GM10248 (cell line): ENCODE measurements around the gene UVRAG.

Experiments used
- CTCF ChIA-PET: fragments of 300-600 bp; sonication (Branson Sonifier 250); formaldehyde crosslinking; extraction: SDS; loops from one replicate; lab custom pipeline; 2021; ENCODE audit warnings: antibody characterized with exemption; lab: Yijun Ruan, JAX
- POLR2A ChIA-PET: fragments of 350-650 bp; sonication (Branson Sonifier 250); formaldehyde crosslinking; extraction: SDS; loops from one replicate; lab custom pipeline; 2020; ENCODE audit warnings: antibody characterized with exemption; lab: Yijun Ruan, JAX
- DNase-seq: peaks from one replicate; pipeline ENCODE4 v3.0.0; 2012; ENCODE audit errors: extremely low spot score
- TF ChIP-seq, protein P1 (sequence below): IDR thresholded peaks from 2 replicates; pipeline ENCODE4 v1.5.1; 2012; ENCODE audit warnings: mild to moderate bottlenecking, low read depth; ENCODE audit errors: extremely low read depth, missing control alignments, control extremely low read depth

UVRAG gene

DNA sequence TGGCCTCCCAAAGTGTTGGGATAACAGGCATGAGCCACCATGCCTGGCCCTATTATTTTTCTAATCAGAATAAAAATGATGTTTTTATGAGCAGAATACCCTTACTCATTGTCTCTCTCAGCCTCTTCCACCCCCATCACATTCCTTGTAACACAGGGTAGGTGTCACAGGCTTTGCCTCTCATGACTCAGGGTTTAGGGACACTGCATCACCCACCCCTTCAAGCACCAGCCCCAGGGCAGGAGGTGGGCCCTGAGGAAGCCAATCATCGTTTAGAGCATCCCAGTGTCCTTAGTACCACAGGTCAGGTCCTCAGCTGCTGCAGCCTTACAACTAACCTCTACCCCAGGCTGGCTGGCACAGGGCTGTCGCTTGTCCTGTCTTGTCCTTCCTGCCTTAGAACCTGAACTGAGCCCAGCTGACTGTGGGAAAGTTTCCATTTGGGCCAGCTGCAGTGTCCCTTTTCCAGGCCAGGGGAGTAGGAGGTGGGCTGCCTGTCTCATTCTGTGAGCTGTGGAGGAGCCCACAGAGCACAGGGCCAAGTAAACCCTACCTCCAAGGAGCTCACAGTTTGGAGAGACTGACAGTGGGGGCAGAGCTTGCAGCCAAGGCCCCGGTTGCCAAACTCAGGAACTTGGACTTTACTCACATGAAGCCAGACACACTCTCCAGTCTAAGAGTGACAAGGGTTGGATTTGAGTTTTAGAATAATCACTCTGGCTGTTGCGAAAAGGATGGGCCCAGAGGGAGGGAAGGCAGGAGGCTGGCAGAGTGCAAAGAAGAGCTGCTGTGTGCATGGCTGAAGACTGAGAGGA, 19.5 kb upstream of the UVRAG start:
- CTCF ChIA-PET = interaction anchor here (1.3 to 10.9 kb wide), 3 partner anchors 5 to 357 kb away, joined by 3 to 85 read pairs (median 19); no protein-coding TSS in a partner anchor
- DNase-seq = no peak
- POLR2A ChIA-PET = no interaction called here
- TF ChIP-seq, protein P1, sequence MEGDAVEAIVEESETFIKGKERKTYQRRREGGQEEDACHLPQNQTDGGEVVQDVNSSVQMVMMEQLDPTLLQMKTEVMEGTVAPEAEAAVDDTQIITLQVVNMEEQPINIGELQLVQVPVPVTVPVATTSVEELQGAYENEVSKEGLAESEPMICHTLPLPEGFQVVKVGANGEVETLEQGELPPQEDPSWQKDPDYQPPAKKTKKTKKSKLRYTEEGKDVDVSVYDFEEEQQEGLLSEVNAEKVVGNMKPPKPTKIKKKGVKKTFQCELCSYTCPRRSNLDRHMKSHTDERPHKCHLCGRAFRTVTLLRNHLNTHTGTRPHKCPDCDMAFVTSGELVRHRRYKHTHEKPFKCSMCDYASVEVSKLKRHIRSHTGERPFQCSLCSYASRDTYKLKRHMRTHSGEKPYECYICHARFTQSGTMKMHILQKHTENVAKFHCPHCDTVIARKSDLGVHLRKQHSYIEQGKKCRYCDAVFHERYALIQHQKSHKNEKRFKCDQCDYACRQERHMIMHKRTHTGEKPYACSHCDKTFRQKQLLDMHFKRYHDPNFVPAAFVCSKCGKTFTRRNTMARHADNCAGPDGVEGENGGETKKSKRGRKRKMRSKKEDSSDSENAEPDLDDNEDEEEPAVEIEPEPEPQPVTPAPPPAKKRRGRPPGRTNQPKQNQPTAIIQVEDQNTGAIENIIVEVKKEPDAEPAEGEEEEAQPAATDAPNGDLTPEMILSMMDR = no peak

DNA sequence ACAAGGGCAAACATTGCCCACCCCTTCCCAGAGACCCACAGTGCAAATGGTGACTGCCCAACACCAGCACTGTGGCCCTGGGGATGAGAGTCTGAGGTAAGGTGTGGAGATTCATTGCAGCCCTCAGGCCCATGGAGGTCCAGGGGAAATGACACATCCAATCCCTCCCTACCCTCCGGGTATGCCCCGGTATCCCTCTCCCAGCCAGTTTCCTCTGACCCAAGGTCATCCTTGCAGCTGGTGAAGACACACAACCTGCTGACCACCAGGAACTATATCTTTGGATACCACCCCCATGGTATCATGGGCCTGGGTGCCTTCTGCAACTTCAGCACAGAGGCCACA, 18.9 kb upstream of the UVRAG start:
- no peak for DNase-seq
- ChIA-PET CTCF (interaction anchor here (1.3 to 5.4 kb wide), 2 partner anchors 36 to 356 kb away, joined by 3 to 19 read pairs; no protein-coding TSS in a partner anchor), POLR2A (no interaction called here)
- TF ChIP-seq, protein P1 = no peak

DNA sequence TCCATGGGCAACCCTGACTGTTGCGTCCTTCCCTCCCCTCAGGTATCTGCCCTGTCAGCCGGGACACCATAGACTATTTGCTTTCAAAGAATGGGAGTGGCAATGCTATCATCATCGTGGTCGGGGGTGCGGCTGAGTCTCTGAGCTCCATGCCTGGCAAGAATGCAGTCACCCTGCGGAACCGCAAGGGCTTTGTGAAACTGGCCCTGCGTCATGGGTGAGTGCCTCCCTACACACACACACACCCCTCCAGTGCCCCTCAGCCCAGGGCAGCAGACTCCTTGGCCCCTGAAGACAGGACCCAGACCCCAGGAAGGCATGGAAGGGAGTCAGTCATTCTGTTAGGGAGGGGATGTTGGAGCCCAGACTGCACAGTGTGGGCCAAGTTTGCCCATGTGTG, 17.9 kb upstream of the UVRAG start:
- DNase-seq = no peak
- TF ChIP-seq, protein P1 = no peak
- ChIA-PET CTCF (interaction anchor here (1.0 to 8.7 kb wide), 3 partner anchors 21 to 355 kb away, joined by 3 to 167 read pairs (median 19); no protein-coding TSS in a partner anchor), POLR2A (no interaction called here)

DNA sequence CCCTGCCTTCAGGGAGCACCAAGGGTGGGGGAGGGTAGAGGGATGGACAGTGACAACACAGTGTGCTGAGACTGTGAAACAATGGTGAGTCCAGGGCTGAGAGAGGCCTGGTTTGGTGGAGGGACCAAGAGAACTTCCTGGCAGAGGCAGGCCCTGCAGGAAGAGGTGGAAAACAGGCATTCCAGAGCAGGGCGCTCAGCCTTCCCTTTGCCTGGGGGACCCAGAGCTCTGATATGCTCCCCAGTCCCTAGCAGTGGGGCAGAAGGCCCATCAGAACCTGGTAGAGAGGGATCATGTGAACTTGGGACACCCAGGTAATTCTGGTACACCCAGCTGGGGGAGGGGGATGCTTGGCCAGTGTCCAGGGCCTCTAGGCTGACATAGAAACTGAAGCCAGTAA, 17.2 kb upstream of the UVRAG start:
- no peak for DNase-seq

DNA sequence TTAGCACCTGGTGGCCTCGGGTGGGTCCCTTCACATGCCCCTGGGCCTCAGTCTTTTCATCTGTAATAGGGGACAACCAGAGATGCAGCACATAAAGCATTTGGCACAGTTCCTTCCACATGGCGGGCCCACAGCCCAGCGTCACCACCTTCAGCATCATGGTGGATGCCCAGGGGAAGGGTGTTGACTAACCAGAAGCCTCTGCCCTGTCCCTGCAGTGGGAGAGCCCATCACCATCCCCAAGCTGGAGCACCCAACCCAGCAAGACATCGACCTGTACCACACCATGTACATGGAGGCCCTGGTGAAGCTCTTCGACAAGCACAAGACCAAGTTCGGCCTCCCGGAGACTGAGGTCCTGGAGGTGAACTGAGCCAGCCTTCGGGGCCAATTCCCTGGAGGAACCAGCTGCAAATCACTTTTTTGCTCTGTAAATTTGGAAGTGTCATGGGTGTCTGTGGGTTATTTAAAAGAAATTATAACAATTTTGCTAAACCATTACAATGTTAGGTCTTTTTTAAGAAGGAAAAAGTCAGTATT, 14.8 kb upstream of the UVRAG start:
- DNase-seq = no peak
- POLR2A ChIA-PET = interaction anchor here (0.6 kb wide), 1 partner anchor 153 kb away, joined by 13 read pairs; no protein-coding TSS in a partner anchor
- TF ChIP-seq, protein P1 = no peak
- CTCF ChIA-PET = interaction anchor here (1.1 to 8.7 kb wide), 6 partner anchors 10 to 409 kb away, joined by 3 to 167 read pairs (median 48); partner anchors contain the start of gene UVRAG

More for the DNA sequence above, 17.2 kb upstream of the UVRAG start:
- ChIA-PET CTCF (interaction anchor here (1.2 to 8.7 kb wide), 4 partner anchors 8 to 354 kb away, joined by 3 to 167 read pairs (median 52); no protein-coding TSS in a partner anchor), POLR2A (no interaction called here)
- TF ChIP-seq, protein P1 = no peak

DNA sequence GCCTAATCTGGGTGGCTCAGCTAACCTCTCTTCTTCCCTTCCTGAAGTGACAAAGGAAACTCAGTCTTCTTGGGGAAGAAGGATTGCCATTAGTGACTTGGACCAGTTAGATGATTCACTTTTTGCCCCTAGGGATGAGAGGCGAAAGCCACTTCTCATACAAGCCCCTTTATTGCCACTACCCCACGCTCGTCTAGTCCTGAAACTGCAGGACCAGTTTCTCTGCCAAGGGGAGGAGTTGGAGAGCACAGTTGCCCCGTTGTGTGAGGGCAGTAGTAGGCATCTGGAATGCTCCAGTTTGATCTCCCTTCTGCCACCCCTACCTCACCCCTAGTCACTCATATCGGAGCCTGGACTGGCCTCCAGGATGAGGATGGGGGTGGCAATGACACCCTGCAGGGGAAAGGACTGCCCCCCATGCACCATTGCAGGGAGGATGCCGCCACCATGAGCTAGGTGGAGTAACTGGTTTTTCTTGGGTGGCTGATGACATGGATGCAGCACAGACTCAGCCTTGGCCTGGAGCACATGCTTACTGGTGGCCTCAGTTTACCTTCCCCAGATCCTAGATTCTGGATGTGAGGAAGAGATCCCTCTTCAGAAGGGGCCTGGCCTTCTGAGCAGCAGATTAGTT, 14.2 kb upstream of the UVRAG start:
- ChIA-PET CTCF (interaction anchor here (0.6 to 8.7 kb wide), 10 partner anchors 11 to 351 kb away, joined by 3 to 167 read pairs (median 17); partner anchors contain the start of gene UVRAG), POLR2A (no interaction called here)
- no peak for DNase-seq
- TF ChIP-seq, protein P1 = peak; percentile 5
